ENCODE data around the gene AQP1. TPM values are rescaled to one million over a fixed set of nuclear protein-coding genes. Genes with fewer than 3 reads are reported as not detected.

AQP1 gene
- polyA plus RNA-seq, 3 donors = 0.03 TPM; not detected in 2

GRCh38 chr7:30905078-30906012 is 6.3 kb upstream of the AQP1 start:
- Histone ChIP-seq H3K27ac (ENCODE audit: low read depth in 1 of 2, low read length in 2 of 2) (no peak overlapping the region), H3K79me2 (ENCODE audit: insufficient read depth, low read length) (no peaks in the 10 kb centered on the region), H3K9me3 (replicated peaks in 1 of 2; ENCODE audit: control insufficient read depth in 1 of 2, insufficient read depth in 1 of 2, low read length in 2 of 2) (no peaks in the 10 kb centered on the region), H3K9ac (ENCODE audit: insufficient read depth, low read length, poor library complexity, severe bottlenecking) (no peak overlapping the region), H2AFZ (ENCODE audit: insufficient read depth, low read depth, low read length, poor library complexity, severe bottlenecking) (no peak overlapping the region), H3K4me2 (replicated peaks; ENCODE audit: extremely low read depth, low read length, poor library complexity, severe bottlenecking) (no peak overlapping the region), H3K36me3 (replicated peaks in 1 of 2; ENCODE audit: control insufficient read depth in 1 of 2, insufficient read depth in 2 of 2, low read length in 2 of 2) (no peaks in the 10 kb centered on the region), H3K27me3 (ENCODE audit: control insufficient read depth in 2 of 2, insufficient read depth in 2 of 2, low read length in 2 of 2) (no peaks in the 10 kb centered on the region), H4K20me1 (ENCODE audit: insufficient read depth, low read length) (no peaks in the 10 kb centered on the region), H3K4me1 (ENCODE audit: control insufficient read depth in 1 of 2, insufficient read depth in 2 of 2, low read length in 2 of 2) (no peaks in the 10 kb centered on the region), H3K4me3 (replicated peaks in 1 of 3; ENCODE audit: low read depth in 2 of 3, low read length in 3 of 3) (no peak overlapping the region)
- Mint-ChIP-seq H3K4me3 (no peak overlapping the region), H3K36me3 (no peaks in the 10 kb centered on the region), H3K9me3 (no peaks in the 10 kb centered on the region), H3K27ac (peak overlapping the region in 1 of 7 donors; percentile 55), H3K27me3 (ENCODE audit: low read depth in 3 of 3) (peaks cover 0 to 3% (median 1%) of the 10 kb centered on the region in 3 donors), H3K4me1 (no peaks in the 10 kb centered on the region)
- intact Hi-C loops (cut with micrococcal nuclease) = no loop called here
- TF ChIP-seq, protein P1, sequence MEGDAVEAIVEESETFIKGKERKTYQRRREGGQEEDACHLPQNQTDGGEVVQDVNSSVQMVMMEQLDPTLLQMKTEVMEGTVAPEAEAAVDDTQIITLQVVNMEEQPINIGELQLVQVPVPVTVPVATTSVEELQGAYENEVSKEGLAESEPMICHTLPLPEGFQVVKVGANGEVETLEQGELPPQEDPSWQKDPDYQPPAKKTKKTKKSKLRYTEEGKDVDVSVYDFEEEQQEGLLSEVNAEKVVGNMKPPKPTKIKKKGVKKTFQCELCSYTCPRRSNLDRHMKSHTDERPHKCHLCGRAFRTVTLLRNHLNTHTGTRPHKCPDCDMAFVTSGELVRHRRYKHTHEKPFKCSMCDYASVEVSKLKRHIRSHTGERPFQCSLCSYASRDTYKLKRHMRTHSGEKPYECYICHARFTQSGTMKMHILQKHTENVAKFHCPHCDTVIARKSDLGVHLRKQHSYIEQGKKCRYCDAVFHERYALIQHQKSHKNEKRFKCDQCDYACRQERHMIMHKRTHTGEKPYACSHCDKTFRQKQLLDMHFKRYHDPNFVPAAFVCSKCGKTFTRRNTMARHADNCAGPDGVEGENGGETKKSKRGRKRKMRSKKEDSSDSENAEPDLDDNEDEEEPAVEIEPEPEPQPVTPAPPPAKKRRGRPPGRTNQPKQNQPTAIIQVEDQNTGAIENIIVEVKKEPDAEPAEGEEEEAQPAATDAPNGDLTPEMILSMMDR (IDR thresholded peaks at IDR 0.05) = no peak
- no peak for DNase-seq
- WGBS (ENCODE audit: insufficient coverage) = 97% methylated on average over 10 of the region's 15 CpGs

- H3K9ac ChIP-seq (ENCODE audit: insufficient read depth, low read length, poor library complexity, severe bottlenecking) = no peak overlapping the region
- 97% methylated on average over 5 of the region's 7 CpGs for WGBS (ENCODE audit: insufficient coverage)
These were observed 5.6 kb upstream of the AQP1 start for GRCh38 chr7:30906014-30906413.

More at GRCh38 chr7:30906014-30906413, 5.6 kb upstream of the AQP1 start:
- no peaks in the 10 kb centered on the region for H3K4me1 Mint-ChIP-seq
- no peaks in the 10 kb centered on the region for H3K27me3 ChIP-seq (ENCODE audit: control insufficient read depth in 2 of 2, insufficient read depth in 2 of 2, low read length in 2 of 2)
- H3K27ac Mint-ChIP-seq = no peak overlapping the region
- intact Hi-C loops (cut with micrococcal nuclease) = no loop called here
- no peak overlapping the region for H3K4me3 Mint-ChIP-seq
- no peaks in the 10 kb centered on the region for H3K36me3 Mint-ChIP-seq
- no peaks in the 10 kb centered on the region for H3K36me3 ChIP-seq (replicated peaks in 1 of 2; ENCODE audit: control insufficient read depth in 1 of 2, insufficient read depth in 2 of 2, low read length in 2 of 2)
- no peak overlapping the region for H3K4me3 ChIP-seq (replicated peaks in 1 of 3; ENCODE audit: low read depth in 2 of 3, low read length in 3 of 3)
- DNase-seq = no peak
- no peaks in the 10 kb centered on the region for H3K79me2 ChIP-seq (ENCODE audit: insufficient read depth, low read length)
- peaks cover 0 to 1% (median under 1%) of the 10 kb centered on the region in 3 donors for H3K27me3 Mint-ChIP-seq (ENCODE audit: low read depth in 3 of 3)
- TF ChIP-seq, protein P1 (IDR thresholded peaks at IDR 0.05) = no peak
- no peaks in the 10 kb centered on the region for H3K9me3 Mint-ChIP-seq
- no peak overlapping the region for H3K27ac ChIP-seq (ENCODE audit: low read depth in 1 of 2, low read length in 2 of 2)
- H3K9me3 ChIP-seq (replicated peaks in 1 of 2; ENCODE audit: control insufficient read depth in 1 of 2, insufficient read depth in 1 of 2, low read length in 2 of 2) = no peaks in the 10 kb centered on the region
- no peak overlapping the region for H2AFZ ChIP-seq (ENCODE audit: insufficient read depth, low read depth, low read length, poor library complexity, severe bottlenecking)
- no peak overlapping the region for H3K4me2 ChIP-seq (replicated peaks; ENCODE audit: extremely low read depth, low read length, poor library complexity, severe bottlenecking)
- H3K4me1 ChIP-seq (ENCODE audit: control insufficient read depth in 1 of 2, insufficient read depth in 2 of 2, low read length in 2 of 2) = no peaks in the 10 kb centered on the region
- H4K20me1 ChIP-seq (ENCODE audit: insufficient read depth, low read length) = no peaks in the 10 kb centered on the region

Data from CD14-positive monocyte (primary cell).